ENCODE data around the gene TSFM. TPM values are rescaled to one million over a fixed set of nuclear protein-coding genes. Genes with fewer than 3 reads are reported as not detected.

The TSFM gene
- total RNA-seq, 6 donors from 2014 or later = 5.0 to 34.0 (median 22.8) TPM

DNA sequence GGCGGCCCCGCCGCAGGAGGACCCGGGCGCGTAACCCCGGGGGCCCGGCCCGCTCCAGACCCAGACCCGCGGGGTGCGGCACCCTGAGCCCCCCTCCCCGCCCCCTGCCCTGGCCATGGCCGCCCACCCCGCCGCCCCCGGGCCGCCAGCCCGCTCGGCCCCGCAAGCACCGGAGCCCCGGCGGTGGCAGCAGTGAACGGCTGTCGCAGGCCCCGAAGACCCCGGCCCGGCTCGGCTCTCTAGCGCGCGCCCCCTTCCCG lies 27.5 kb upstream of the TSFM start:
- TF ChIP-seq EP300 (IDR thresholded peaks at IDR 0.05) (no peak), POLR2A (IDR thresholded peaks at IDR 0.05) (no peak), POLR2AphosphoS5 (IDR thresholded peaks at IDR 0.05) (no peak)
- TF ChIP-seq, protein P1, sequence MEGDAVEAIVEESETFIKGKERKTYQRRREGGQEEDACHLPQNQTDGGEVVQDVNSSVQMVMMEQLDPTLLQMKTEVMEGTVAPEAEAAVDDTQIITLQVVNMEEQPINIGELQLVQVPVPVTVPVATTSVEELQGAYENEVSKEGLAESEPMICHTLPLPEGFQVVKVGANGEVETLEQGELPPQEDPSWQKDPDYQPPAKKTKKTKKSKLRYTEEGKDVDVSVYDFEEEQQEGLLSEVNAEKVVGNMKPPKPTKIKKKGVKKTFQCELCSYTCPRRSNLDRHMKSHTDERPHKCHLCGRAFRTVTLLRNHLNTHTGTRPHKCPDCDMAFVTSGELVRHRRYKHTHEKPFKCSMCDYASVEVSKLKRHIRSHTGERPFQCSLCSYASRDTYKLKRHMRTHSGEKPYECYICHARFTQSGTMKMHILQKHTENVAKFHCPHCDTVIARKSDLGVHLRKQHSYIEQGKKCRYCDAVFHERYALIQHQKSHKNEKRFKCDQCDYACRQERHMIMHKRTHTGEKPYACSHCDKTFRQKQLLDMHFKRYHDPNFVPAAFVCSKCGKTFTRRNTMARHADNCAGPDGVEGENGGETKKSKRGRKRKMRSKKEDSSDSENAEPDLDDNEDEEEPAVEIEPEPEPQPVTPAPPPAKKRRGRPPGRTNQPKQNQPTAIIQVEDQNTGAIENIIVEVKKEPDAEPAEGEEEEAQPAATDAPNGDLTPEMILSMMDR (IDR thresholded peaks at IDR 0.05) = no peak
- Histone ChIP-seq H3K4me3 (peak overlapping the region; percentile 53 to 90 (median 86)), H3K36me3 (peaks cover 0 to 20% (median 15%) of the 10 kb centered on the region in 4 donors), H3K27ac (peak overlapping the region; percentile 81 to 91 (median 82)), H3K27me3 (no peaks in the 10 kb centered on the region), H3K9me3 (no peaks in the 10 kb centered on the region), H3K4me1 (peaks cover 22 to 56% (median 48%) of the 10 kb centered on the region in 4 donors)
- 0% methylated on average over 3 of the region's 34 CpGs; no CpG with 5 or more reads in 1 of the 2 donors for WGBS, 2 donors
- ATAC-seq (ENCODE audit: low FRiP score in 2 of 2) (no peak), DNase-seq (no peak)

DNA sequence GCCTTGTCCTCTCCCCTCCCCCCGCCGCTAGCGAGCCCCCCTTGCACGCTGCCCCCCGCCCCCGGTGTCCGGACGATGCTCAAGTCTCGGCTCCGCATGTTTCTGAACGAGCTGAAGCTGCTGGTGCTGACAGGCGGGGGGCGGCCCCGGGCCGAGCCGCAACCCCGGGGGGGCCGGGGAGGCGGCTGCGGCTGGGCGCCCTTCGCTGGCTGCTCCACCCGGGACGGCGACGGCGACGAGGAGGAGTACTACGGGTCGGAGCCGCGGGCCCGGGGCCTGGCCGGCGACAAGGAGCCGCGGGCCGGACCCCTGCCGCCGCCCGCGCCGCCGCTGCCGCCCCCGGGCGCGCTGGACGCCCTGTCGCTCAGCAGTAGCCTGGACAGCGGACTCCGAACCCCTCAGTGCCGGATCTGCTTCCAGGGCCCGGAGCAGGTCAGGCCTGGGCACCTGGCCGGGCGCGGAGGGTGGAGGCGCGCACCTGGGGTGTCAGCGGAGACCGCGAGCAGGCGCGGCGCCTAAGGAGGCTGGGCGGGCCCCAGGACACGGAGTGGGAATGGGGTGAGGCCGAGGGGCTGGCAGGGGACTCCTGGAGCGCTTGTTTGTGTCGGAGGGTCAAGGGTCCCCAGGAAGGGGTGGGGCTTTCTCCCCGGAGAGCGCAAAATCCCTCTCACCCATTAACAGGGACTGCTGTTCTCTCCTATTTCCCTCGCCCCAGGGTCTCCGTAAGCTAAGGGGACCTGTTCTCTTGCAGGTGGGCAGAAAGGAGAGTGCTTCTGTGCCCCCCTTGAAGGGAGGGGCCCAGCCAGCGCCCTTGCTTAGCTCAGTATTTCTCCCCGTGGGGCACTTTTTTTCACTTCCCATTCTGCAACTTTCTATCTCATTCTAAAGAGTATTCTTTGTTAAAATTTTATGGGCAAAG lies 26.9 kb upstream of the TSFM start:
- Histone ChIP-seq H3K4me3 (peak overlapping the region; percentile 53 to 90 (median 86)), H3K9me3 (no peaks in the 10 kb centered on the region), H3K4me1 (peaks cover 22 to 51% (median 47%) of the 10 kb centered on the region in 4 donors), H3K27me3 (no peaks in the 10 kb centered on the region), H3K27ac (peak overlapping the region; percentile 81 to 91 (median 82)), H3K36me3 (peaks cover 0 to 16% (median 12%) of the 10 kb centered on the region in 4 donors)
- WGBS, 2 donors = 3 to 9% methylated on average over 4 to 33 of the region's 76 CpGs
- ATAC-seq (ENCODE audit: low FRiP score in 2 of 2) = no peak
- TF ChIP-seq POLR2AphosphoS5 (IDR thresholded peaks at IDR 0.05) = no peak
- TF ChIP-seq POLR2A (IDR thresholded peaks at IDR 0.05) = peak in 1 of 4 donors; percentile 49
- TF ChIP-seq, protein P1 (IDR thresholded peaks at IDR 0.05) = peak in 2 of 6 experiments; percentile 7 to 24
- TF ChIP-seq EP300 (IDR thresholded peaks at IDR 0.05) = no peak
- peak; percentile 48 to 90 for DNase-seq

DNA sequence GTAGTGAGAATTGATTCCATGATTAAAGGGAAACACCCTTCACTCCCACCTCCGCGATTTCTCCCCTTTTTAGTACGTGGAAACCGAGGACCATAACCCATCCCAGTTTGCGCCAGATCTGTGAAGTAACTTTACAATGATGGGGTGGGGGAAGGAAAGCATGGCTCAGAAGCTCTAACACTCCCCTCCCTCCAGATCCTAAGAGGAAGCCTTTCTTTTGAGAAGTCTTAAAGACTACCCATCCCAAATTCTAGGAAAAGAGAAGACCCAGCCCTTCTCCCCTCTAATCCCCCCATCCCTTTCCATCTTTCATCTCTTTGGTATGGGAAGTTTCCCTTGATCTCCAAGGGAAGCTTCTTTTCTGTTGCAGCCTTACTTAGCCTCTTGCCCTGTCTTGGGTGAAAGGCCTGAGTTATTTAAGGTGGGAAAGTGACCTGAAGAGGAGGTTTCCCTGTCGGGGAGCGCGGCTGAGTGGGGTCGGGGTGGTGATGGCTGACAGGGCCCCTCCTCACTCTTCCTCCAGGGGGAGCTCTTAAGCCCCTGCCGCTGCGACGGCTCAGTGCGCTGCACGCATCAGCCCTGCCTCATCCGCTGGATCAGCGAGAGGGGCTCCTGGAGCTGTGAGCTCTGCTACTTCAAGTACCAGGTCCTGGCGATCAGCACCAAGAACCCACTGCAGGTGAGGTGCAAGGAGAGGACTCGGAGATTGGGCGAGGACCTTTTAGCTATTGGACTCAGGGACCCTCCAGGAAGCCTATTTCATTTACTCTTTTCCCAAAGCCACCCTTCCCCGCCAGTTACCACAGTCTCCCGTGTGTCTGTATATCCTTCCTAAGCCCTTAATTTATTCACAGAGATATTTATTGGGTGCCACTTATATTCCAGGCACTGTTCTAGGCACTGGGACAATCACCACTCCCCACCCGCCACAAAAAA lies 25.9 kb upstream of the TSFM start:
- TF ChIP-seq, protein P1 (IDR thresholded peaks at IDR 0.05) = peak; percentile 54 to 73 (median 61)
- TF ChIP-seq EP300 (IDR thresholded peaks at IDR 0.05) (no peak), POLR2A (IDR thresholded peaks at IDR 0.05) (no peak), POLR2AphosphoS5 (IDR thresholded peaks at IDR 0.05) (no peak)
- Histone ChIP-seq H3K27me3 (no peaks in the 10 kb centered on the region), H3K27ac (peak overlapping the region in 1 of 4 donors; percentile 91), H3K9me3 (no peaks in the 10 kb centered on the region), H3K4me1 (peaks cover 15 to 42% (median 38%) of the 10 kb centered on the region in 4 donors), H3K4me3 (peak overlapping the region in 3 of 4 donors; percentile 84 to 90 (median 87)), H3K36me3 (peaks cover 0 to 16% (median 12%) of the 10 kb centered on the region in 4 donors)
- peak; percentile 61 to 82 for DNase-seq
- no peak for ATAC-seq (ENCODE audit: low FRiP score in 2 of 2)
- 48 to 68% methylated on average over 21 to 22 of the region's 22 CpGs for WGBS, 2 donors

DNA sequence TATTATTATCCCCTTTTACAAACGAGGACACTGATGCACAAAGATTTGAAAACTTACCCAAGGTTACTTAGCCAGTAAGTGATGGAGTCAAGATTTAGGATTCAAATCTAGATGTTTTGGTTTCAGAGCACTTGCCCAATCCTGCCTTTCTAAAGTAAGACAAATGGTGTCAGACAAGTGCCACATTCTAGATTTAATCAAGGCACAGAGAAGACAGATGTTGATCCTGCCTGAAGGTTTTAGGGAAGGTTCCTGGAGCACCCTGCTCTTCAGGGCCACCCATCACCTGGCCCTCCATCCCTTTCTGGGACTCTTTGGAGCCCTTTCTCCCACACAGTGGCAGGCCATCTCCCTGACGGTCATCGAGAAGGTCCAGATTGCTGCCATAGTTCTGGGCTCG lies 24.8 kb upstream of the TSFM start:
- no peaks in the 10 kb centered on the region for H3K27me3 ChIP-seq
- H3K9me3 ChIP-seq = no peaks in the 10 kb centered on the region
- H3K36me3 ChIP-seq = peaks cover 0 to 16% (median 12%) of the 10 kb centered on the region in 4 donors
- no peak for DNase-seq
- H3K4me1 ChIP-seq = peaks cover 13 to 36% (median 34%) of the 10 kb centered on the region in 4 donors
- WGBS, 2 donors = 95 to 96% methylated on average over 3 to 4 of the region's 4 CpGs
- TF ChIP-seq EP300 (IDR thresholded peaks at IDR 0.05) = no peak
- TF ChIP-seq POLR2A (IDR thresholded peaks at IDR 0.05) = no peak
- TF ChIP-seq, protein P1 (IDR thresholded peaks at IDR 0.05) = no peak
- no peak for TF ChIP-seq POLR2AphosphoS5 (IDR thresholded peaks at IDR 0.05)
- H3K27ac ChIP-seq = no peak overlapping the region
- no peak for ATAC-seq (ENCODE audit: low FRiP score in 2 of 2)
- no peak overlapping the region for H3K4me3 ChIP-seq
